Stomach (tissue), 4 donors: ENCODE results near the gene CPVL.

Experiments
- POLR2A ChIP-seq, 4 donors: fragments of 450-650 bp; IDR thresholded peaks; one replicate each; pipeline ENCODE4 v1.6.1; 2016; ENCODE audit warnings: antibody characterized with exemption in 4 of 4, control low read depth in 2 of 4, mild to moderate bottlenecking in 1 of 4, moderate library complexity in 1 of 4
- POLR2AphosphoS5 ChIP-seq, 3 donors: sonication (generic); formaldehyde crosslinking; IDR thresholded peaks; one replicate each; pipeline ENCODE4 v1.6.1; 2016; ENCODE audit warnings: antibody characterized with exemption in 3 of 3
- TF ChIP-seq, protein P1 (sequence below), 7 experiments: fragments of 450-650 bp in 4 of 7; fragments of 200-600 bp in 3 of 7; sonication (generic) in 3 of 7; IDR thresholded peaks; one replicate each; pipeline ENCODE4 v1.5.1; 2016 to 2019; ENCODE audit warnings: antibody characterized with exemption in 7 of 7, control low read depth in 2 of 7, mild to moderate bottlenecking in 1 of 7

DNA sequence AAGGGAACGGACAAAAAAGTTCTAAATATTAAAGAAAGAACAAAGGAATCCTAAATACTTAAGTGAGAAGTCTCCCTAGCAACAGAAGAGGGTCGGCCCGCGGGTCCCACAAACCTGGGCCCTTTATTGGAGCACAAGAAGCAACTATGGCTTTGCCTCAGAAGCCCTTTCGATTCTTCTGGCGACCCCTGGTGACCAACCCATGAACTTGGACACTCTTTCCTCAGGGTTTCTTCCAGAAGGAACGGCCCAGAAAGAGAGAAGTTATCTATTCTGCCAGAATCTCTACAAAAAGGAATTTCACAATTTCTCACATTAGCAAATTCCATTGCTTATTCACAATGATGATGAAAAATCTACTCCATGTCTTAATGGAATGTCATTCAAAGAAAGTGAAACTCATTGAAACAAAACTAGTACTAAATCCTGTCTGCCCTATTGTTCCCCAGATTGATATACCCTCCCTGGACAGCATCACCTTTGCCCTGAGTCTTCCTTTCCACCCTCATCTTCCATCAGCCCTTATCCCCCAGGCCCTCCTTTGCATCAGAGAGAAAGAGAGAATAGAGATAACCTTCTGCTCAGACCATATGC is 43.7 kb downstream of the CPVL start:
- TF ChIP-seq, protein P1, sequence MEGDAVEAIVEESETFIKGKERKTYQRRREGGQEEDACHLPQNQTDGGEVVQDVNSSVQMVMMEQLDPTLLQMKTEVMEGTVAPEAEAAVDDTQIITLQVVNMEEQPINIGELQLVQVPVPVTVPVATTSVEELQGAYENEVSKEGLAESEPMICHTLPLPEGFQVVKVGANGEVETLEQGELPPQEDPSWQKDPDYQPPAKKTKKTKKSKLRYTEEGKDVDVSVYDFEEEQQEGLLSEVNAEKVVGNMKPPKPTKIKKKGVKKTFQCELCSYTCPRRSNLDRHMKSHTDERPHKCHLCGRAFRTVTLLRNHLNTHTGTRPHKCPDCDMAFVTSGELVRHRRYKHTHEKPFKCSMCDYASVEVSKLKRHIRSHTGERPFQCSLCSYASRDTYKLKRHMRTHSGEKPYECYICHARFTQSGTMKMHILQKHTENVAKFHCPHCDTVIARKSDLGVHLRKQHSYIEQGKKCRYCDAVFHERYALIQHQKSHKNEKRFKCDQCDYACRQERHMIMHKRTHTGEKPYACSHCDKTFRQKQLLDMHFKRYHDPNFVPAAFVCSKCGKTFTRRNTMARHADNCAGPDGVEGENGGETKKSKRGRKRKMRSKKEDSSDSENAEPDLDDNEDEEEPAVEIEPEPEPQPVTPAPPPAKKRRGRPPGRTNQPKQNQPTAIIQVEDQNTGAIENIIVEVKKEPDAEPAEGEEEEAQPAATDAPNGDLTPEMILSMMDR (IDR thresholded peaks at IDR 0.05), result peak in 5 of 7 experiments; percentile 52 to 73 (median 66)
- peak in 1 of 3 donors; percentile 35 for TF ChIP-seq POLR2AphosphoS5 (IDR thresholded peaks at IDR 0.05)
- TF ChIP-seq POLR2A (IDR thresholded peaks at IDR 0.05), result no peak
